SW 1271 (cell line): ENCODE data around the gene ISCU.

ENCODE experiments used
- DNase-seq, 2 experiments: peaks; one replicate each; lab custom pipeline; 2025; lab: John Stamatoyannopoulos, UW

Gene ISCU

DNA sequence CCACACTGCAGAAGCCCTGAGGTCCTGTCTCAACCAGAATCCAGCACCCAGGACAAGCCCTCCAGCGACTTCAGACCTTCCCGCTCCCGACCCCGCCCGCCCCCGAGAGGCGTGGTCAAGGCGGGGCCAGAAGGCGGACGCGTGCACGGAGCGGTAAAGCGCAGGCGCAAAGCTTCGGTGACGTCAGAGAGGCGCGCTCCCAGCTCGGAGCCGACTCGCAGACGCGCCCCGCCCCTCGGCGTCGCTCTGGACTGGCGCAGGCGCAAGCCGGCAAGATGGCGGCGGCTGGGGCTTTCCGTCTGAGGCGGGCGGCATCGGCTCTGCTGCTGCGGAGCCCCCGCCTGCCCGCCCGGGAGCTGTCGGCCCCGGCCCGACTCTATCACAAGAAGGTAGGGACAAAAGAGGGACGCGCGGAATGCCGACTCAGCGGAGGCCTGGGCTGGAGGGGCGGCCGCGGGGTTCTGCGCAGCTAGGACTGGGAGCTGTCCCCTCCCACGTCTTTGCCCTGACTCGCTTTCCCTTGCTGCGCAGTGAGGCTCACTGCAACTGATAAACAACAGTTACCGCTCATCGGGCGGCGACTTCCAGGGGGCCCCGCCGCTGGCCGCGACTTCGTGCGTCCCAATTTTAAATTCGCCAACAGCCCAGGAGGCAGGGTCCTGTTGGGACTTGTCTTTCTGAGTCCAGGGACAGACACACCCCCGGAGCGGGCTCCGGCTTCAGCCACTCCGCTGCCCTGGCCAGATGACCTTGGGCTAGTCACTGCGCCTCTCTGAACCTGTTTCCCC is at the start of gene ISCU:
Gene ISCU (plus strand): TSS at position 249 of the 788 bp plus-strand sequence. CDS start 27 bp downstream, at position 276.
- DNase-seq, result peak; percentile 89 to 93

DNA sequence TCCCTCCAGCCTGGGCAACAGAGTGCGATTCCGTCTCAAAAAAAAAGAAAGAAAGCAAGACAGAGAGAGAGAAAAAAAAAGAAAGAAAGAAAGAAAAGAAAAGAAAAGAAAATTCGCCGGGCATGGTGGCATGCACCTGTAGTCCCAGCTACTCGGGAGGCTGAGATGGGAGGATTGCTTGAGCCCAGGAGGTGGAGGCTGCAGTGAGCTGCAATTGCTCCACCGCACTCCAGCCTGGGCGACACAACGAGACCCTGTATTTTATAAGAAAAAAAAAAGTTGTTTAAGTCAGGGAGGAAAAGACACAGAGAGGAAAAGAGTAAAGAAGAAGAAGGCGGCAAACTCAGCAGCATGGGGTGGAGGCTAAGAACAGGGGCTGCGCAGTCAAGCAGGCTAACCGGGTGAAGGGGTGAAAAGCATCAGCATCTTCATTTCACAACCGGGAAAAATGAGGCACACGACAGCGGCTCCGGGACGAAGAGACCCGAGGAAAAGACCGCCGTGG is 47.9 kb upstream of the ISCU start:
- DNase-seq, result no peak

DNA sequence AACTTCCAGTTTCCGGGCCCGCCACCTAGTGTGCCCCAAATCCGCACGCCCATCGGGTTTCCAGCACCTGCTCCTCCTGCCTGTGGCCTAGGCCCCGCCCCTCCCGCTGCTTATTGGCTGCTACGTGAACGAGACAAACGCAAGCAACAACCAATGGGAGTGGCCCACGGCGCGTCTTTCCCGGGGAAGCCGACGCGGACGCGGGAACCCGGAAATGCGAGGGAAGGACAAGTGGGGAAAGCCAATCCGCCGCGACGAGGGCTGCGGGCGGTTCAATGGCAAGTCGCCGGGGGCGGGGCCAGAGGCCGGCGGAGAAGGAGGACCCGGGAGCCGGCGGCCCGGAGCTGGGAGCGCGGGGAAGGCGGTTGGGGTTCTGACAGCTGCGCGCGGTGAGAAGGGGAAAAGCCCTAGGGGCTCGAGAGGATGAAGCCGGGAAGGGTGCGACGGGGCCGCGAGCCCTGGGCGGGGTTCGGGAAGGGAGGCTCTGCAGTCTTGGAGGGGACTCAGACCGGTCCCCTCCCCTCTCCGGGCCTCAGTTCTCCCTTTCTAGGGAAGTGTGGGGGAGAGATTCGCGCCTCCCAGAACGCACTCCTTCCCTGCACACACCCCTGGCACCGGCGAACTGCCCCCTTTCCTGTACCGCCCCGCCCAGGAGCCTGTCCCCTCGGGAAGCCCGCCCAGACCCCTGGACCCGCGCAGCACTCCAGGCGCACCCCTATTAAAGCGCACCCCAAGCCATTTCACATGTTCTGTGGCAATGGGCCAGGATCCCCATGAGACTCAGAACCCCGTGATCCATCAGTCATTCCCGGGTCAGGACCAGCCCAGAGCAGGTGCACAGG is 47.2 kb upstream of the ISCU start, which contains the start of gene FICD:
Gene FICD (plus strand): TSS at position 305 of the 842 bp plus-strand sequence. CDS start 1,696 bp downstream, outside the sequence.
- DNase-seq, result peak; percentile 97 to 99

DNA sequence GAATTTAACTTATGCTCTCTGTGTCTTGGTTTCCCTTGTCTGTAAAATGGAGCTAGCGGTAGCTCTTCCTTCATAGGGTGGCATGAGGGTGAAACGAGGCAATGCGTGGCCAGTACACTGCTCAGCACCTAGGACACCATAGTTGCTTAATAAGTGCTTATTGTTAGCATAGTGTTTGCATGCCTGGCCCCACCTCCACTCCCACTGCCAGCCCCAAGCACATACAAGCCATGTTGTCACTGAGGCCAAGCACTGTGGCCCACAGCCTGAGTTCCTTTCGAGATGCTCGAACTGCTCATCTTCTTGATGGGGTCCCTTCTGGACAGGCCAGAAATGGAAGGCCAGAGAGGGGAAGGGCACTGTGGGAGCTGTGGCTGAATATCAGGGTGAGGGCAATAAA is 46.5 kb upstream of the ISCU start:
- no peak for DNase-seq

DNA sequence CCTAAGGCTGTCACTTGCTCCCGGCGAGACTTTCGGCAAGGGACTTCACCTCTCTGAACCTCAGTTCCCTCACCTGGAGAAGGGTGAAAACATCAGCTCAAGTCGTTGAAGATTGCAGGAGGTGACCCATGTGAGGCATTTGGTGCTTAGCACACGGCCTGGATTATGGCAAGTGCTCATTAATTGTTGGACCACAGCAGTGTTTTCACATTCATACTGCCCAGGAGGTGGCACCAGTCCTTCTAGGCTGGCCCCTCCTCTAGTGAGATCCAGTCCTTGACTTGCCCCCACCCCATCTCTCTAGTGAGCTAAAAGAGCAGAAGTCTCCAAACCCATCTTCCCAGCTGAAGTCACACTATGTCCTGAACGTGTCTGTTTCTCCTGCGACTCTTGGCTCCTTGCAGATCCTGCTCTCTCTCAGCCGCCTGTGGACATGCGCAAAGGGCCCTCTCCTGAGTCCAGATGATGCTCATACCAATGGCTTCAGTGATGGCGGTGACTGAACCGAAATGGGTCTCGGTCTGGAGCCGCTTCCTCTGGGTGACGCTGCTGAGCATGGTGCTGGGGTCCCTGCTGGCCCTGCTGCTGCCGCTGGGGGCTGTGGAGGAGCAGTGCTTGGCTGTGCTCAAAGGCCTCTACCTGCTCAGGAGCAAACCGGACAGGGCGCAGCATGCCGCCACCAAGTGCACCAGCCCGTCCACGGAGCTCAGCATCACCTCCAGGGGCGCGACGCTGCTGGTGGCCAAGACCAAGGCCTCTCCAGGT is 45.7 kb upstream of the ISCU start:
- DNase-seq, result peak in 1 of 2 experiments; percentile 19

DNA sequence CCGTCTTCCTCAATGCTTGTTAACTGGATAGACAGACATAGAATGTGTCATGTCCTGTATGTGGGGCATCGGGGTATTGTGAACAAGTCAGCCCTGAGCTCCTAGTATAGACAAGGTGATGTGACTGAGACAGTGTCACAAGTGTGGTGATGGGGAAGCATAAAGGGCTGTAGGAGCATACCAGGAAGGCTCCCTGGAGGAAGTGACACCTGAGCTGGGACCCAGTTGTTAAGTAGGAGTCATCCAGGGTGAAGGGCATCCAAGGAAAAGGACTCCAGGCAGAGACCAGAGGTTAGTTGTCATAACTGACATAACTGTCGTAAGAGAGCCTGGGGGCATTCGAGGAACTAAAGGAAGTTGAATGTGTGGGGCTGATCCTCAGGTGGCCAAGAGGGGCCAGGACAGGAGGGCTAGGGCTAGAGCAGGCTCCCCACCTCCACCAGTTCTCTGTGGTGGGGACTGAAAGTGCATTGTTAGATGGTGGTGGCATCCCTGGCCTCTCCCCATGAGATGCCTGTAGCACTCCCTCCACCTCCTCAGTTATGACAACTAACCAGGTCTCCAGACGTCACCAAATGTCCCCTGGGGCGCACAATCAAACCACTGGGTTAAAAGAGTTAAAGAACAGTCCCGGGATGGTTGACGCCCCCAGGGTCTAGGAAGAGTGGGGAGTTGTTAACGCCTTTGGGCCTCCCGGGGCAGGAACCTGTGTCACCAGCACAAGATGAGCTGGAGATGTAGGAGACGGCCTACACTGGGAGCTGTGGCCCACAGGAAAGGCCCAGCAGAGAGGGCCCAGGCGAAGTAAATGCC is 44.9 kb upstream of the ISCU start:
- DNase-seq, result no peak

DNA sequence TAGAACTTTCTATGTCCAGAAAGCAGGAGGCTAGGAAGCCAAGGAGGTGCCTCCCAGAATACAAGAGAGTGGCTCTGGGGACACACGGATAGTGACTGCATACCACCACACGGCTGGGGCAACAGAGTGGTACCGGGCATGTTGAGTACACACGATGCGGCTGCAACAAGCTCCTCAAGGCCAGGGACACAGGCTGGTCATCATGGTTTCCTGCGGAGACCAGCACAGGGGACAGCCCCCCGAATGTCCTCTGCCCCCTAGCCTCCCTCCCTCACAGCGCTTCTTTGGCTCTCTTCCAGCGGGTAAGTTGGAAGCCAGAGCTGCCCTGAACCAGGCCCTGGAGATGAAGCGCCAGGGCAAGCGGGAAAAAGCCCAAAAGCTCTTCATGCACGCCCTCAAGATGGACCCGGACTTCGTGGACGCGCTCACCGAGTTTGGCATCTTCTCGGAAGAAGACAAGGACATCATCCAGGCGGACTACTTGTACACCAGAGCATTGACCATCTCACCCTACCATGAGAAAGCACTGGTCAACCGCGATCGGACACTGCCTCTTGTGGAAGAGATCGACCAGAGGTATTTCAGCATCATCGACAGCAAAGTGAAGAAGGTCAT is 44.2 kb upstream of the ISCU start:
- DNase-seq, result no peak

DNA sequence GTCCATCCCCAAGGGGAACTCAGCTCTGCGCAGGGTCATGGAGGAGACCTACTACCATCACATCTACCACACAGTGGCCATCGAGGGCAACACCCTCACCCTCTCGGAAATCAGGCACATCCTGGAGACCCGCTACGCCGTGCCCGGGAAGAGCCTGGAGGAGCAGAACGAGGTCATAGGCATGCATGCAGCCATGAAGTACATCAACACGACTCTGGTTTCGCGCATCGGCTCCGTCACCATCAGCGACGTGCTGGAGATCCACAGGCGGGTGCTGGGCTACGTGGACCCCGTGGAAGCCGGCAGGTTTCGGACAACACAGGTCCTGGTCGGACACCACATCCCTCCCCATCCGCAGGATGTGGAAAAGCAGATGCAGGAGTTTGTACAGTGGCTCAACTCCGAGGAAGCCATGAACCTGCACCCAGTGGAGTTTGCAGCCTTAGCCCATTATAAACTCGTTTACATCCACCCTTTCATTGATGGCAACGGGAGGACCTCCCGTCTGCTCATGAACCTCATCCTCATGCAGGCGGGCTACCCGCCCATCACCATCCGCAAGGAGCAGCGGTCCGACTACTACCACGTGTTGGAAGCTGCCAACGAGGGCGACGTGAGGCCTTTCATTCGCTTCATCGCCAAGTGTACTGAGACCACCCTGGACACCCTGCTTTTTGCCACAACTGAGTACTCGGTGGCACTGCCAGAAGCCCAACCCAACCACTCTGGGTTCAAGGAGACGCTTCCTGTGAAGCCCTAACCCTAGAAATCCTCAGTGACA is 43.5 kb upstream of the ISCU start:
- no peak for DNase-seq

DNA sequence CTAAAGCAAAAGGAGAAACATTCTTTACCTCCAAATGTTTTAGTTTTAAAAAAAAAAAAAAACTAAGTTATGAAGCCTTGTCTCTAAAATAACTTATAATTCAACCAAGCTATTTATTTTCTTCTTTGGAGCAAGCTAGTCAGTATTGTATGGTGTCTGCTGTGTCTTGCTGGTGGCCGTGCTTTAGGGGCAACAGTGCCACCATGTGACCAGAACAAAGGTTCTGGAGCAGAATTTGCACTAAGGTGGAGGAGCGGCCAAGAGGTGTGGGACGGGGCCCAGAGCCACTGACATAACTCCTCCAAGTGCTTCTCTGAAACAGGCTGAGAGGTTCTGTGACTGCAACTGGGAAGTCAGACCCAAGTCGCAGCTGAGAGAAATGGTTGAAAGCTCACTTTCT is 42.8 kb upstream of the ISCU start:
- peak in 1 of 2 experiments; percentile 26 for DNase-seq

DNA sequence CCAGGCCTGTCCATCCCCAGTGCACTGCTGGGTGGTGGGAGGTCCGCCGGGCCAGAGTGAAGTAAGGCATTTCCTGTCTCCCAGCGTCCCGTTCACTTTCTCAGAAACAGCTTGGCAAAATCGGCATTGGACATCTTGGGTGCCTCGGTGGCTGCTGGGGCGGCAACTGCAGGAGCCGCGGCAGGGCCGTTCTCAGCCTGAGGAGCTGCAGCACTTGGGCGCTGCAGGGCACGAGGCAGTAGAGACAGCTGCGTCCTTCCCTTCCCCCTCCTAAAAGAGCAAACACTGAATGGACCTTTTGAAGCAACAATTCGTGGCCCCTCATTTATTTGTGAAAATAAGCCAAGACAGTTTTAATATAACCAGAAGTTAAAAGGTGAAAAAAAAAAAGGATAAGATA is 39.0 kb upstream of the ISCU start:
- DNase-seq, result no peak

DNA sequence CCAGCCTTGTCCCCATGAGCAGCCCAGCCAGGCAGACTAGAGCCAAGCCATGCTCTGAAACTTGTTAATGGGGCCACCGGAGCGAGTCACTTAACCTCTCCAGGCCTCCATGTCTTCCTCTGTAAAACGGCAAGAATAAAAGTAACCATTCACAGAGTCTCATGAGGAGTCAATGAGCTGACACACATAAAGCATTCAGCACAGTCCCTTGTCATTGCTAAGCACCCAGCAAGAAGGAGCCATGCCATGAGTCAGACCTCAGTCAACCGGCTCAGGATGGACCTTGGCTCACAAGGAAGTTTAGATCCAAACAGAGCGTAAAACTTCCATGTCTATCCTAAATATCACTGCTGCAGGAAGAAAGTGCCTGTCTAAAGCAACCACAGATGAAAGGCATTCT is 36.7 kb upstream of the ISCU start:
- no peak for DNase-seq

DNA sequence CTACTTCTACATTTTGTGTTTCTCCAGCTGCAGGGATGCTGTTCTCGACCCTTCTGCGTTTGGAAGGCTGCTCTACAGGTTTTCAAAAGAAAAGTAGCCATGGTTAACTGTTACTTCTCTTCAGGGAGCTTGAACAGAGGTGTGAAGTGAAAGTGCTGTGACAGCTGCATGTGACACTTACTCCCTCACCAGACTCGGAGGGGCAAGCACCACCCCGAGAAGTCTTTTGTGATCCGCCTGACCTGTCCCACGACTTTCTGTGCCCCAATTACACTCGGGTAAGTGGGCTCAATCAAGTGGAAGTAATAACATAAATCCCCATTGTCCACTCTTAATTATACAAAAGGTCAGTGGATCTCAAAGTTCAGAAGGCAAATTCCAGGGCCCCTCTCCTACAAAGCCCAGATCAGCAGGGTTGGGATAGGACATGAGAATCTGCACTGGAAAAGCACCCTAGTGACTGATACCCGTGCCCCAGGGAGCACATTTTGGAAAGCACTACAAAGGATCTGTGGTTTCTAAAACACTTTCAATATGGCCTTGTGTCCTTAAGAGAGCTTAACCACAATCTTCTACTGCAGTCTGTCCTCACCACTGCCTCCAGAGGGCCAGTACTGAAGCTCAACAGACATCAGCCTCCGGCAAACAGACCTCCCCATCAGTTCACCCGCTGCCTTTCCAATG is 35.8 kb upstream of the ISCU start:
- DNase-seq, result no peak

DNA sequence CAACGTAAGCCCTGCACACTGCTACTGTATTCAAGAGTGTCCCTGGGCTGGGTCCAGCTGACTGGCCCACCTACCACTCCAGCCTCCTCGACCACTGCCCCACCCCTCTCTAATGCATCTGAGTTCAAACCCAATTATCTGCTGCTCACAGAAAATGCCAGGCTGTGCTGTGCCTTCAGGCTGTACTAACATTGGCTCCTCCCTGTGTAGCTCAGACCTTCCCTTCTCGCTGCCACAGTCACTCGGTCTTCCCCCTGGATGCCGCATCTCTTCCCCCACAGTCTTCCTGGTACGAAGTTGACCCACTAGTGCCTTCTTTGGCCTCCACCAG is 35.3 kb upstream of the ISCU start:
- DNase-seq, result no peak

DNA sequence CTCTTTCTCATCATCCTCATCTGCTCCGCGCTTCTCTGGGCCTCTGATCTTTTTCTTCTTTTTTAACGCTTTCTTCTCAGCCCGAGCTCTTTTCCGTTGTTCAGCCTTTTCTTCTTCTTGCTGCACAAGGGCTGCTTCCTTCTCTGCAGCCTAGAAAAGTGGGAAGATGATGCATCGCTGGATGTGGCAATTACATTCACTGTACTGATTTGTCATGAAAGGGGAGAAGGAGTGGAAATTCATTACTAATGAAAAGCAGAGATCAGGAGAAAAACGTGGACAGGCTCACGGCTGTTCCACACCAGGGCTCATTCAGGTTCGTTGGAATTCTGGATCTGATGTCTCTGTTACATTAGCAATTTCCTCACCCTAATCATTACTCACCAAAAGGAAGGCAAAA is 32.2 kb upstream of the ISCU start:
- DNase-seq, result no peak

DNA sequence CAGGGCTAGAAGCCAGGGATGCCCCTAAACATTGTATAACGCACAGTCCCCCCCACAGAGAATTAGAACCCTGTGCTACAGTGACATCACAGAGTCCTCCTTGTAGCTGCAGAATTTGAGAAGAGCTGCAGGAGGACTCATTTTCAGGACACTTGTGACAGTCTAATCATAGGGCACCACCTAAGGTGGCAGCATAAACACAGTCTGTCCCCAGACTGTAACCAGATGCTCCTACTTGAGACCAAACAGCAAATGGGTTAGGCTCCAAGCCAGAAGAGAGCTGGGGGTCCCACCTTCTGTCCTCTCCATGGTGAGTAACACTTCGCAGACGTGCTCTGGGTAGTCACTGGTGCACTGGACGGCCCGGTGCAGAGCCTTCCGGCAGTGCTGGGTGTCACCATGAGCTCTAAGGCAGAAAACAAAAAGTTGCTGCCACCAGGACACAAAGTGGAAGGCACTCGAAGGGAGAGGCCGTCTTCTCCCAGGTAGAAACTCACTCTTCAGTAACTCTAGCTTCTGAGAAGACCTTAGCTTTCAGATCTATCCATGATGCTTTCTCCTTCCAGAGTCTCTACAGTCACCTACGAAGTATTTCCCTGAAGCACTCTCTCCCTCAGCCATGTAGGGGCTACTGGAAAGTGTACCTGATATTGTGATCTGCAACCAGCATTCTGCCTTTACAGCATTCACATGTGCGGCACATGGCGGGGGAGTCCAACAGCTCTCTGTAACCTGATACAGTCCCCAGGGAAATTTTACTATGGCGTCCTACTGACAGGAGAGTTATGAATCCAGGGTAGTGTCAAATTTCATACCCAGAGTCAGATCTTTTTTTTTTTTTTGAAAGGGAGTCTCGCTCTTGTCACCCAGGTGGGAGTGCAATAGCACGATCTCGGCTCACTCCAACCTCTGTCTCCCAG is 30.2 kb upstream of the ISCU start:
- DNase-seq, result no peak

DNA sequence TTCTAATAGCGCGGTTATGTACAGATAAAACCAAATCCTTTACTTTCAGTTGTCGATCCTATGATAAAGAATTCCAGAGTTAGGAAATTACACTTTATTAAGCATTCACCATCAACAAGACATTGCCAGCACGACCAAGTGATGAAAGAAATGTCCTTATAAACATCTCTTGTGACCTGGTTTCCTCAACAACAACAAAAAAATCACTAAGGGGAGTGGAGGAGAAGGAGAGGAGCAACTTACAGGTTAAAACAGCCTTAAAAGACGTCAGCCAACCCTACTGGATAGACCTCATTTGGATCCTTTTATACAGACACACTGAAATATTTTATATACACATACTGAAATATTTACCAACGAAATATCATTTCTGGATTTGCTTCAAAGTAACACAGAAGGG is 24.2 kb upstream of the ISCU start:
- DNase-seq, result no peak

DNA sequence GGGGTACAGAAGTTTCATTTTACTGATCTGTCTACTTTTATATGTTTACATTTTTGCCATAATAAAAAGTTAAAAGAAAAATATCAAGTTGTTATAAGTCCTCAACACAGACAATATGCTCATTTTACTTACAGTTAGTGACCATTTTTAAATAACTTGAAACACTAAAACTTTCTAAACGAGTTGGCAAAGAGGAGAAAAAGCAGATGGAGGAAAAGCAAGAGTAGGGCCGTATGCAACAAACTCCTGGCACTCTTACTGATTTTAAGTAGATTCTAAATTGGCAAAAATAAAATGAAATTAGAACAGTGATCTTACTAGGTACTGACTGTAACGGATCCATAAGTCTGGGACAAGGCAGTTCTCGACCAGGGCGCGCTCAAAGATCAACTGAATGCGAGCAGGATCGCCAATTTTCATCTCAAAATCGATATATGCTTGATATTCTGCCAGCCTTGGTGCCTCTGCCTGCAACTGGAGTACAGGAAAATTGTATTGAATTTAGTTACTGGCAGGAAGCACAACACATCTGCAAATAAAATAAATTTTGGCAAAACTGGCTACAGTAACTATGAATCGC is 23.7 kb upstream of the ISCU start:
- no peak for DNase-seq

DNA sequence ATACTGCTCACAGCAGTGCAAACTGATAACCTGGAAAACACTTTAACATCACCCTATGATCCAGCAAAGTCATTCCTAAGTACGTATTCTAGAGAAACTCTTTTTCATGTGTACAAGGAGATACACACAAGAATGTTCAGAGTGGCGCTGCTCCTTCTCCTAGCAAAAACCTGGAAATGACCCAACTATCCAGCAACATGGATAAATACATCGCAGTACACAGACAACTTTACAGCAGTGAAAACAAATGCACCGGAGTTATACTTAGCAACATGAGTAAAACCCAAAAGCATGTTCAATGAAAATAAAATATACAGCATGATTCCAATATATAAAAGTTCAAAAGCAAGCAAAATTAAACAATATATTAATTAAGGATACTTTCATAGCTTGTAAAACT is 20.1 kb upstream of the ISCU start:
- DNase-seq, result no peak
